Measurements from ENCODE around the gene FGD4.

The FGD4 gene

DNA sequence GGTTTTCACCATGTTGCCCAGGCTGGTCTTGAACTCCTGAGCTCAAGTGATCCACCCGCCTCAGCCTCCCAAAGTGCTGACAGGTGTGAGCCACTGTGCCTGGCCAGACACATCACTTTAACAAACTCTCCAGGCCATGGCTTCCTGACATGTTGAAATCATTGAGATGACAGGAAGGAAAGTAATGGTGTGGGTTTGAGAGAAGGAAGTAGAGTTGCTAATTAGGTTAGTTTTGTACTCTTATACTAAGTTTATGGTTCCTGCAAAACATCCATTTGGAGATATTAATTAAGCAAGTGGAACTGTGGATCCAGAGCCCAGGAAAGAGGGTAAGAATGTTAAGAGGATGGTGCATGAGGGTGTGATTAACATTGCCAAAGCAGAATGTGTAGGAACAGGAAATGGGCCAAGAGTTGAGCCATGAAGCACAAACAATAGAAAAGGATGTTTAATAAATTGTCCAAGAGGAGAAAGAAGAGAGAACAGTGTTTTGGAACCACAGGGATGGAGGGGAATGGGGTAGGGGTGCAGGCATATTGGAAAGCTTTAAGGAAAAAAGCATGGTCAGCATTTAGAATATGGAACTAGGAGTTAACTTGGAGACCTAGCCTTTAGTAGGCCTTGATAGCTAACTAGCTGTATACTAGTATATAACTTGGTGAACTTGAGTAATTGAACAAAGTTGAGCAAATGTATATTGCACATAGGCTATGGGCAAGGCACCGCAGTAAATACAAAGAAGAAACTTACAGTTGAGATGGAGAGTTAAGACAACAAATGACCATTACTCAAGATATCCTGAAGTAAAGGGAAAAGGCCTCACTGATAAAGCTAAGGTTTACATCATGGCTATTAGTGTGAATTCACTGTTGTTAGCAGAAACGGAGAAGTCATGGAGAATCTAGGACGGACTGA lies 188.5 kb downstream of the FGD4 start:
- TF ChIP-seq, protein P1, sequence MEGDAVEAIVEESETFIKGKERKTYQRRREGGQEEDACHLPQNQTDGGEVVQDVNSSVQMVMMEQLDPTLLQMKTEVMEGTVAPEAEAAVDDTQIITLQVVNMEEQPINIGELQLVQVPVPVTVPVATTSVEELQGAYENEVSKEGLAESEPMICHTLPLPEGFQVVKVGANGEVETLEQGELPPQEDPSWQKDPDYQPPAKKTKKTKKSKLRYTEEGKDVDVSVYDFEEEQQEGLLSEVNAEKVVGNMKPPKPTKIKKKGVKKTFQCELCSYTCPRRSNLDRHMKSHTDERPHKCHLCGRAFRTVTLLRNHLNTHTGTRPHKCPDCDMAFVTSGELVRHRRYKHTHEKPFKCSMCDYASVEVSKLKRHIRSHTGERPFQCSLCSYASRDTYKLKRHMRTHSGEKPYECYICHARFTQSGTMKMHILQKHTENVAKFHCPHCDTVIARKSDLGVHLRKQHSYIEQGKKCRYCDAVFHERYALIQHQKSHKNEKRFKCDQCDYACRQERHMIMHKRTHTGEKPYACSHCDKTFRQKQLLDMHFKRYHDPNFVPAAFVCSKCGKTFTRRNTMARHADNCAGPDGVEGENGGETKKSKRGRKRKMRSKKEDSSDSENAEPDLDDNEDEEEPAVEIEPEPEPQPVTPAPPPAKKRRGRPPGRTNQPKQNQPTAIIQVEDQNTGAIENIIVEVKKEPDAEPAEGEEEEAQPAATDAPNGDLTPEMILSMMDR (IDR thresholded peaks at IDR 0.05; ENCODE audit: control insufficient read depth, insufficient read depth, low read depth, low read length, missing control alignments) = no peak
- DNase-seq (ENCODE audit: low read depth) = no peak
- no peak overlapping the region for H3K4me3 ChIP-seq (ENCODE audit: control insufficient read depth, low read depth, low read length)

DNA sequence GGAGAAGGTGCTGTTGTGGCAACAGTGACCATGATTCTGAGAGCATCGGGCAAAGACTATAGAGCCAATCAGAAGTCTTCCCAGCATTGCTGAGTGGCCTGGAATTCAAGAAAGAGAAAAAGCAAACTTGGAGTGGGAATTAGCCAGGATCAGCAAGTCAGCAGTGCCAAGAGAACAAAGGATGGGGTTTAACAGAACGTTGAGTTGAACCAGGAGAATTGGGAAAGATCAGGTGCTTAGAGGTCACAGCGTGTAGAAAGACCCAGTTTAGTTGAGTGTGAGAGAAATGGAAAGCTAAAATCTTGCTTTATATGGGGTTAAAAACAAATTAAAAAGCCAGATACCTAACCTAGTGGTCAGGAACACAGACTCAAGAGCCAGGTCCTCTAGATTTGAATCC lies 189.2 kb downstream of the FGD4 start:
- TF ChIP-seq, protein P1 (IDR thresholded peaks at IDR 0.05; ENCODE audit: control insufficient read depth, insufficient read depth, low read depth, low read length, missing control alignments) = no peak
- no peak overlapping the region for H3K4me3 ChIP-seq (ENCODE audit: control insufficient read depth, low read depth, low read length)
- DNase-seq (ENCODE audit: low read depth) = no peak

DNA sequence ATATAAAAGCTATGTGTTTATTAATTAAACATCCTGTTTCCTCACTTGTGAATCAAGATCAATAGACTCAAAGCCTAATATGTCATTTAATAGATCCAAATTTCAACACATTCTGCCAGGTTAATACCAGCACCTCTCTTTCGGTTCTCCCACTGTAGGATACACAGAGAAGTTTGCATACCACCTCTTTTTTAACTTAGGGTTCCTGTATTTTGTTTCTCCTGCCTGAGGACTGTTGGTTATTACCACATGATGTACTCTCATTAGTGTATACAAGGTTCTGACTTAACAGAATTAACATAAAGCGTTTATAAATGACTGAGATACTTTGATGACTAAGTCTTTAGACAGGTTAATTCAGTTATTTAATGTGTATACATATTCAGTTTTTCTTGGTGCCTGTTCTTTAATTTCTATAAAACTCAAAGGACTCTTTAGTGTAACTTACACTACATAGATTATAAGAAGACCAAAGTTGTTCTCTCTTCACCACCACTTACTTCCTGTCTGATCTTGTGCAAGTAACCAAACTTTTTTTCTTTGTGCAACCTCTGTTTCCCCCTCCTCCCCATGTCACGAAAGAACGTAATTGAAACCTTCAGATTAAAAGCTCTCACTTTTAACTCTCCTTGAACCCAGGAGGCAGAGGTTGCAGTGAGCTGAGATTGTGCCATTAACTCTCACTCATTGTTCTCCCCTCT lies 190.0 kb downstream of the FGD4 start:
- DNase-seq (ENCODE audit: low read depth) = no peak
- TF ChIP-seq, protein P1 (IDR thresholded peaks at IDR 0.05; ENCODE audit: control insufficient read depth, insufficient read depth, low read depth, low read length, missing control alignments) = no peak
- no peak overlapping the region for H3K4me3 ChIP-seq (ENCODE audit: control insufficient read depth, low read depth, low read length)

DNA sequence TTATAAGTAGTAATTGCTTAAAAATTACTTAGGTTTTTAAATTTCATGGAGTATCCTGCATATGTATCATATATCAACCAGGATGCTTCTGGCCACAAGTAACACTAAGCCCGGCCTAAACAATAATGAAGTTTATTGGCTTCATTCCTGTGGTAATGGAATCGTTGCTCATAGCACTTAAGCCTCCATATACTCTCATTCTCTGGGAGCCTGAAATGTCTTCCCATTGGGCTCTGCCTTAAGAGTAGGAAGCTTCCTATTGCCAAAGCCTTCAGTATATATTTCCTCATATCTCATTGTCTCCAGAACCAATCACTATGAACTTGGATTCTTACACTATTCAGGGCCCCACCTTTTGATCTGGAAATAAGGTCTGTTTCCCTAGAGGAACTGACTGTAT lies 195.9 kb downstream of the FGD4 start:
- TF ChIP-seq, protein P1 (IDR thresholded peaks at IDR 0.05; ENCODE audit: control insufficient read depth, insufficient read depth, low read depth, low read length, missing control alignments) = no peak
- DNase-seq (ENCODE audit: low read depth) = peak; percentile 66
- H3K4me3 ChIP-seq (ENCODE audit: control insufficient read depth, low read depth, low read length) = no peak overlapping the region

DNA sequence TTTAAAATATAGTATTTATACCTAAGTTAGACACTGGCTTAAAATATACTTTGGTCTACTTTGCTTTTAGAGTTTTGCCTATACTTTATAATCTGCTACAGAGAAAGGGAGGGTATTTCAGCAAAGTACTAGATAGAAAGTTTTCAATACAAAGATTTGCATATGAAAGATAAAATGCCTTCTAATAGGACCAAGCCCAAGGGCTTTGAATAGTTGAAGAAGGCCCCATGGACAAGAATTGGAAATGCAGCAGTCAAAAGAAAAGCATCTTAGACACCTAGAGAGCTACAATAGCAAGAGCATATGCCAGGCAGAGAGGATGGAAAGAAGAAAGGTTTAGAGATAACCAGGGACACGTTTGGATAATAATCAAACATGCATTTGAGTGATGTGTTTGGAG lies 196.7 kb downstream of the FGD4 start:
- H3K4me3 ChIP-seq (ENCODE audit: control insufficient read depth, low read depth, low read length) = no peak overlapping the region
- no peak for DNase-seq (ENCODE audit: low read depth)
- TF ChIP-seq, protein P1 (IDR thresholded peaks at IDR 0.05; ENCODE audit: control insufficient read depth, insufficient read depth, low read depth, low read length, missing control alignments) = no peak

DNA sequence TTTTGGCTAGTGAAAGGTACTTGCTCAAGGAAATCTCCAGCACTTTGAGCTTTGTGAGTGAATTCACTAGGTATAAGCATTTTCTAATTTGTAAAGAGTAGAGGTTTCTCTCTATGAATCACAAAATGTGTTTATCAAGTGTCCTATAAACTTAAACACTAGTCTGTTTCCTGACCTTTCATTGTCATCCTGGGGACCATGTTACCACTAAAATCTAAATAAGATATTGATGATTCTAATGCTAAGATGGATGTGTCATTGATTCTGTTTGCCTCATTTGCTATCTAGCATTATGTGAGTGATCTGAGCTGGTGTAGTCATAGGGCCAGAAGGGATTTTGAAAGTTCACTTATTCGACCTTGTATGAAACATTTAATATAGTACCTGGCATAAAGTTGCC lies 199.3 kb downstream of the FGD4 start:
- DNase-seq (ENCODE audit: low read depth) = no peak
- H3K4me3 ChIP-seq (ENCODE audit: control insufficient read depth, low read depth, low read length) = no peak overlapping the region
- TF ChIP-seq, protein P1 (IDR thresholded peaks at IDR 0.05; ENCODE audit: control insufficient read depth, insufficient read depth, low read depth, low read length, missing control alignments) = no peak

Data from AG09309 (cell line).